Right lung (tissue), 10 donors: ENCODE results near the gene LY6G6D. TPM values are rescaled to one million over a fixed set of nuclear protein-coding genes. Genes with fewer than 3 reads are reported as not detected.
A peak's percentile ranks its signal among the peaks of the same experiment; 100 is the strongest.

ENCODE experiments used
- DNase-seq, 2 donors: peaks; one replicate each; pipeline ENCODE4 v3.0.0-alpha.2; 2013
- long read RNA-seq, 8 donors: transcript quantifications; one replicate each; lab custom pipeline, GENCODE V29; 2026
- polyA plus RNA-seq, 5 donors: library from polyadenylated mRNA; unstranded; fragments of 120-200 nt; gene quantifications; one replicate each; pipeline versions ENCODE4 v1.2.1 to v1.2.3, GENCODE V29; 2013; ENCODE audit warnings: inconsistent platforms in 1 of 5, low replicate concordance in 1 of 5; ENCODE audit not compliant: insufficient read length in 5 of 5, insufficient read depth in 1 of 5

Gene LY6G6D
- polyA plus RNA-seq: under 1 TPM in 3 of 5 donors, not detected in 2; 0.48 to 0.88 (median 0.80) TPM
- long read RNA-seq, donor 1: 0 reads
- long read RNA-seq, donor 2: 0 reads
- long read RNA-seq, donor 3: 0 reads
- long read RNA-seq, donor 4: 0 reads
- long read RNA-seq, donor 5, partial matches to known transcripts: 0 of 1 reads
- long read RNA-seq, donor 5, other reads (novel, unspliced or antisense): 0 of 1 reads
- long read RNA-seq, donor 6: 0 reads
- long read RNA-seq, donor 7, partial matches to known transcripts: 0 of 1 reads
- long read RNA-seq, donor 7, other reads (novel, unspliced or antisense): 0 of 1 reads
- long read RNA-seq, donor 8, partial matches to known transcripts: 0 of 1 reads
- long read RNA-seq, donor 8, other reads (novel, unspliced or antisense): 0 of 1 reads

- DNase-seq: no peak
These were observed at the start of gene LY6G6D for GRCh38 chr6:31715022-31715958. LY6G6D (plus strand) TSS chr6:31715348; CDS start chr6:31715356, 8 bp downstream.

DNA sequence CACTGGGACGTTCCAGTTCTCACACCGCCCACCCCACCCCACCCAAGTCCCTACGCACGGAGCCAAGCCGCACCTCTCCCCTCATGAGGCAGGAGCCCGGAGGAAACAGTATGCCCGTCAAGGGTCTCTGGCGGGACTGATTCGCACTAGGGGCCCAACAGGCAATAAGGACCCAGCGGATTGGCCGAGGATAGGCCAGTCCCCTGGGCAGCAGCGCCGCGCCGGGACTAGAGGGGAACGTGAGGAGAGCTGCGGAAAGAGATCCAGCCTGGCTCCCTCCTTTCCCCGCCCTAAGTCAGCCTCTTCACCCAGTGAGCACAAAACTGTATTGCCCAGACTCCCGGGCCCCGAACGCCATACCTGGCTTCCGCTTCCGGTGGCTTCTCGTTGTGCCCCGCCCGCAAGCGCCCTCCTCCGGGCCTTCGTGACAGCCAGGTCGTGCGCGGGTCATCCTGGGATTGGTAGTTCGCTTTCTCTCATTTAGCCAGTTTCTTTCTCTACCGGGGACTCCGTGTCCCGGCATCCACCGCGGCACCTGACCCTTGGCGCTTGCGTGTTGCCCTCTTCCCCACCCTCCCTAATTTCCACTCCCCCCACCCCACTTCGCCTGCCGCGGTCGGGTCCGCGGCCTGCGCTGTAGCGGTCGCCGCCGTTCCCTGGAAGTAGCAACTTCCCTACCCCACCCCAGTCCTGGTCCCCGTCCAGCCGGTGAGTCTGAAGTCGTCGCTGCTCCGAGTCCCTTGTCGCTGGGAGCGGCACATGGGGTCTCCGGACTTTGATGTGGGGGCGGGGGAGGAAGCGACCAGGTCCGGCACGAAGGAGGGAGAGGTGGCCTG, 49.4 kb upstream of the LY6G6D start, which contains the start of gene CSNK2B:
TSS of gene CSNK2B (plus strand) at position 580 of the 836 bp plus-strand sequence. CDS start 752 bp downstream, outside the sequence.
- DNase-seq: peak; percentile 97

- DNase-seq: no peak
These were observed 48.7 kb upstream of the LY6G6D start for GRCh38 chr6:31666337-31666965.

- no peak for DNase-seq
These were observed 45.5 kb upstream of the LY6G6D start, which contains the start of gene LY6G5B for GRCh38 chr6:31669676-31670075. LY6G5B (plus strand) TSS chr6:31669976; CDS start chr6:31670951, 975 bp downstream.

DNA sequence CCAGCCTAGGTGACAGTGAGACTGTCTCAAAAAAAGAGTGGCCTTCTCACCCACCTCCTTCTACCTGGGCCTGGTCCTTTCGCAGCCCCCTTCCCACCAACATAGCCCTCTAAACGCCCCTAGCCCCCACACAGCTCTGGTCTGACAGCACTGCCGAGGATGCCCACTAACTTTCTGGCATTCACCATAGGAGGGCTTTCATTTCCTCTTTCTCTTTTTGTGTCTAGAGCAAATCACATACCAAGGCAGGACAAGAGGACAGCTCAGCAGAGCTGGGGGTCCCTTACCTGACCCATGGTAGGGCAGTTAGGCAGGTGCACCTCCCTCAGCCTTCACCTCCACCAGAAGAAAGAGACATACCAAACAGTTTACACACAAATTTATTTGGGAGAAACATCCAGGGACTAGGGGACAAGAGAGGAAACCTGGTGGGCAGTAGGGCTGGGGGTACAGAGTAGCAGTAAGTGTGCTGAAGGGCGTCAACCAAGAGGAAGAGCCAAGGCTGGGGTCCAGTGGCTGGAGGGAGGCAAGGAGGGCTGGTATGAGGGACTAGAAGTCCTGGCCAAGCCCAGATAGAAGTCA, 38.7 kb upstream of the LY6G6D start:
- DNase-seq: no peak

- DNase-seq: no peak
These were observed 38.2 kb upstream of the LY6G6D start for GRCh38 chr6:31676904-31677303.

DNA sequence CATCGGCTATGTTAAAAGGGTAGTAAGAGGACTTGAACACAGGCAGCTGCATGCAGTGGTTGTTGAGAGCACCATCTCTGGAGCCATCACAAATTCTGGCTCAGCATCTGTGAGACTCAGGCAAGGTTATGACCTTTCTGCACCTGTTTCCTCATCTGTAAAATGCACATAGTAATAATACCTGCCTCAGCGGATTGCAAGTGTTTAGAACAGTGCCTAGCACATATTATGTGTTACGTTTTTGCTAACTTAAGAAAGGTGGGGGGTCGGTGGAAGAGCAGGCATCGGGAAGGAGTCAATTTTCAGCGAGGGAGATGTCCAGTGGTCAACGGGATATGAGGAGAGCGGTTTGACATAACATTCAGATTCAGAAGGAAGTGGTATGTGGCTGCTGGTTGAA, 37.2 kb upstream of the LY6G6D start:
- DNase-seq: no peak

GRCh38 chr6:31680226-31681134, 34.7 kb upstream of the LY6G6D start, which contains the start of gene LY6G5C:
LY6G5C (minus strand) TSS chr6:31681067; CDS start chr6:31680373, 694 bp downstream.
- DNase-seq: peak; percentile 88 to 91

- peak in 1 of 2 donors; percentile 52 for DNase-seq
These were observed 33.9 kb upstream of the LY6G6D start for GRCh38 chr6:31681135-31681671.

GRCh38 chr6:31683591-31683990, 31.6 kb upstream of the LY6G6D start:
- no peak for DNase-seq

DNA sequence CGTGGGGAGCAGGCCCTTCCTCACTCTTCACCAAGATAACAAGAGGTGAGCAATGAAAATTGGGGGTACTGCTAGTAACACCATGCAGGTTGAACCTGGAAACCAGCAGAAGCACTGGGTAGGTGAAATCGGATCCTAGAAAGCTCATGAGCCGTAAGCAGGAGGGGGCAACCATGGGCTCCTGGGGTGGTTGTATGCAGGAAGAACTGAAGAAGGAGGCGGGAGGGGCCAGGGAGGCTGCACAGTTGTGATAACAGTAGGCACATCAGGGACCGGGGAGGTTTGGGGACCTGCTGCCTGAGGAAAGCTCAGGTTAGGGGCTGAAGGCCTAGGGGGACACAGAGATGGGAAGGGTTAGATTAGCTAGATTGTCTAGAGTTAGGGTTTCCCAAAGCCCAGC, 28.7 kb upstream of the LY6G6D start:
- no peak for DNase-seq

- DNase-seq: no peak
These were observed 27.8 kb upstream of the LY6G6D start for GRCh38 chr6:31687321-31687720.

DNA sequence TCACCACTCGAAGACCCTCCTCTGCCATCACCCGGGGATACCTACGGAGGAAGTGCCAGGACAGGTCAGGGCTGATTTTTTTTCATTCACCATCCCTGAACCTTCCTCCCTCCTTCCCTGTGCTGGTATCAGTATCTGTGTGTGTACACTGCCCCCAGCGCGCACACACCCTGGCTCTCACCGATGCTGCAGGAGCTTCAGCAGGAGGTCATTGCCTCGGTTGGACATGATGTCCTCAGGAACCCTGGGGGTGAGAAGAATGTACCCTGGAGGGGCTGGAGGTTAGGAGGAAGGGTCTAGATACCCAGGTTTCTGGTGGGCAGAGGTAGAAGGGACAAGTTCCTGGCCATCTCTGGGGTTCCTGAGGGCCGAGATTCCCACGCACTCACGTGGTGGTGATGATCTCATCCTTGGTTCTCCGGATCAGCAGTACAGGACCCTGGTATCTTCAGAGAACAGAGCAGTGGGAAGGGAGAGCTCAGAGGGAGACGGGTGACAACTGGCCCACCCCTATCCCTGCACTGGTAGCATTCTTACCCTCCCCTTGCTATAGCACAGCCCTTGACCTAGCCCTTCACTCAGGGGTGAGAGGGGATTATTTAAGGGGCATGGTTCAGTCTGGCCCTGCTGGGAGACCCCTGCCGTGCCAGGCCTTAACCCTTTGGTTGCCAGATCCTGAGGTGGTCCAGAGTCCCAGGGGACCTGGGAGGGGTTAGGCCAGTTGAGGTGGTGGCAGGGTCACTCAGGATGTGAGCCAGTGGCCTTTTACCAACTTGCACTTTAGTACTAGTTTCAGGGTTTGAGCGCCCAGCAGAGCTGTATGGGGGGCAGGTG, 27.1 kb upstream of the LY6G6D start:
- no peak for DNase-seq

DNA sequence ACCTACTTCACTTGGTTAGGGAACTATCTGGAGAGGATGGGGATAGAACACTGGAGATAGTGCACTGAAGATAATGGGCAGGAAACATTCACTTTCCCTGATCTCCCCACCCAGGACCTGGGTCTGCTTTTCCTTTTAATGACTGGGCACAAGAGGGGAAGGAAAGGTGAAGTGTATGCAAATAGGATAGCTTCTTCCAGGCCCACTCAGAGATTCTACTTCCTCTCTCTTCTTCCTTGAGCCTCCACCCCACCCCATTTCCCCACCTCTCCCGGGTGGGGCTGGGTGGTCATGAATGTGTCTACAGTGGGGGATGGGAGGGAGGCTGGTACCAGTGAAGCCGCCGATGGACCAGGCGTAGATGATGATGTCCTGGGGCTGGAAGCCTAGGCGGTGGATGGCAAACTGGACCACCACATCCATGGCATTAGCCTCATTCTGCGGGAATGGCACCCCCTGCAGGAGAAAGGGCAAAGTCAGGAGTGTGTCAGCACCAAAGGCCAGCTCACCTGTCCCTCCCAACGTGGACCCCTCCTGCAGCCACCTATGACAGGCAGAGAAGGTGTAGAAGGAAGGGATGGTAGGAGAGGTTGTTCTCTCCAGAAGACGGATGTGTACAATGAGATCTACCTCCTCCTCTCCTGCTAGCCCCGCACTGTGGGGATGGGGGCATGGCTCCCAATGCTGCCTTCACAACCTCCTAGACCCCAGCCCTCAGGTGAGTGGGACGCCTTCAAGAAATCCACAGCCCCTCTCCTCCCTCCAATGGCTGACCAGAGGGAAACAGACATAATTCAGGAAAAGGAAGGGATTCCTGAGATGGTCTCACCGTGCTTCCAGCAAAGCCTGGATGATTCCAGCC, 25.7 kb upstream of the LY6G6D start:
- no peak for DNase-seq

DNA sequence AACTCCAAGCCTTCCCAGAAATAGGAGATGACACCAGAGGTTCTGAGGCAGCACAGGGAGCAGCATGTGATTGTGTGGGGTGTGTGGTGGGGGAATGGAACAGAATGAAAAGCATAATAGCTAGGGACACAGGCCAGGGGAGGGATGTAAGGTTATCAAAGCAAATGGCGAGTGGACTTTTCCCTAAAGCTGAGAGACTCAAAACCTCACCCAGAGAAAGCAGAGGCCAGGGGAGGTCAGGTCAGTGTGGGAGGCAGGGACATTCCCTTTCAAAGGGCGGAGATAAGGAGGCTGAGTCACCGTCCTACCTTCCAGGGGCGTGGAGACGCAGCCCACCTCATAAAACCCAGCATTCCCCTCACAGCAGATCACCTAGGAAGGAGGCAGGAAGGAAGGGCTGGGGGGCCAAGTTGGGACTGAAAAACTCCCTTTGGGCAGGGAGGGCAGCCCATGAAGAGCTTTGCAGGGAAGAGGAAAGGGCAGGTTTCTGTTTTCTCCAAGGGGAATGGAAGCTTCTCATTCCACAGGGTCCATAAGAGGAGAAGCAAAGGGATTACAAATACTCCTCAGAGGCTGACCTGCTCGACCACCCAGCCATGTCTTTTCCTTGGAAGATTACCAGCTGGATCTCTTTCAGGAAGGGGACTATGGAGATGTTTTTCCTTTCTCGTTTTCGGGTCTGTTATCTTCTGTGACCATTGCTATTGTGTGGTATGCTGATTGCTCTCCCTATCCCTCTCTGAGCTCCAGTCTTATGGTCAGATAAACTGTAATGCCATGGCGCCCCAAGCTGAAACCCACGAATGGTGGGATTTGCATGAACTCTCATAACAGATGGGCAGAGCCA, 24.7 kb upstream of the LY6G6D start:
- no peak for DNase-seq

GRCh38 chr6:31691078-31691463, 24.1 kb upstream of the LY6G6D start:
- no peak for DNase-seq
